Measurements from ENCODE around the gene AQP12A. TPM values are rescaled to one million over a fixed set of nuclear protein-coding genes. Genes with fewer than 3 reads are reported as not detected.

AQP12A gene
- total RNA-seq, 2 experiments from 2014 or later = not detected

DNA sequence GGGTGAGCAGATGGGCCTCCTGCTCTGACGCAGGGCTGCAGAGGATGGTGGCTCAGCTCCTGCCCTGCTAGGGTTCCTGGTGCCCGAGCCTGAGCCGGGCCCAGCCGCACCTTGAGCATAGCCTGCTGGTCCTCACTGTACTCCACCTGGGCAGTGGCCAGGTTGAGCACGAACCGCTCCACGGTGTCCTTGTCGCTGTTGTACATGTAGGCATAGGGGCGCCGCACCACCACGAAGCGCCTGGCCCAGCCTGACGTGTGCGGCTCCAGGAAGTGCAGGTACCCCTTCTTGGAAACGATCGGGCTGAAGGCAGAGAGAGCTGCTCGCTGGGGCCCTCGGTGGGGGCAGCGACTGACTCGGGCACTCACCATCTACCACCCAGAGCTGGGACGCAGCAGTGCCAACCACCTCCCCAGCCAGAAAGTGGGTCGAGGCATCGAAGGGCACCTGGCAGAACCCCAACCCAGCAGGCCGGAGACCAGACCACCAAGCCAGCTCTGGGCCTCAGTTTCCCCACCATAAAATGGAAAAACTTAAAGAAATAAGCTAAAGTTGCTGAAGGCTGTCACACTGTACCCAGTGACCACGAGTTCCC lies 27.3 kb downstream of the AQP12A start:
- ATAC-seq (ENCODE audit: poor library complexity) = no peak
- CTCF ChIA-PET = no interaction called here

DNA sequence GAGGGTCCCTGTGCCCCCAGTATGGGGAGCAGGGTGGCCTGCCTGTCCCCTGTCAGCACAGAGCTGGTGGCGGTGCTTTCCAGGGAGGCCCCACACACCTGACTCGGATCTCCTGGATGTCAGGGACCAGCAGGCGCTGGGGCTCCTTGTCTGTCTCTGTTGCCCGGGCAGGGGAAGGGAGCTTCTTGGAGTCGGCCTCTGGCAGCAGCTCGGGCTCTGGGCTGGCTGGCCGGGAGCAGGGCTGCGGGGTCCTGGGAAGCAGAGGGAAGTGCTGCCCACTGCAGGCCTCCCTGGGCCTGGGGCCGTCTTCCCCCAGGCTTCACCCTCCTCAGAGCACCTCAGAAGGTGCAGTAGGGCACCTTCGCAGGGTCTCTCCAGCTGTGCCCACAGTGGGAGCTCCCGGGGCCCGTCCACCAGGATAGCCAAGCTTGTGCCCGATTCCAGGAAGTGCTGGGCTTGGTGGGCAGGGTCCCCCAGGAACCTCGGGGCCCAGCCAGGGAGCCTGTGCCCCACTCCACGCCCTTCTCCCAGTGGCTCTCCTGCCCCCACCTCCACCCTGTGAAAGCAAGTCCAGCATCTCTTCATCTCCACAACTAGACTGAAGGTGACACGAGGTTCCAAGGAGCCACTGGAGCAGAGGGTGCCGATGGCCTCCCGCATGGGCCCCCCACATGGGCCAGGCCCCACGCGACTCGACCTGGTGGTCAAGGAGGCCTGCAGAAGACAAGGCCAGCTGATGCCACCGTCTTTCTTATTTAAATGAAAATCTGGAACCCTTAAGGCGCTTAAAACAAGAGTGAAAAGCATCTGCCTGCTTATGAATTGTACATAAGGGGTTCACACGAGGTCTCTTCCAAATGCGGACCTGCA lies 28.2 kb downstream of the AQP12A start:
- Histone ChIP-seq H3K4me3 (ENCODE audit: low read length) (no peak overlapping the region), H3K4me1 (ENCODE audit: insufficient read depth, low read length) (no peaks in the 10 kb centered on the region), H3K9me3 (ENCODE audit: control insufficient read depth in 1 of 2, insufficient read depth in 1 of 2, low read length in 2 of 2) (peaks cover 0 to 20% of the 10 kb centered on the region in 2 experiments), H3K36me3 (ENCODE audit: insufficient read depth, low read length) (no peaks in the 10 kb centered on the region), H3K27me3 (ENCODE audit: control insufficient read depth in 1 of 2, insufficient read depth in 2 of 2, low read length in 2 of 2) (no peaks in the 10 kb centered on the region), H3K27ac (ENCODE audit: low read depth in 1 of 2, low read length in 2 of 2) (no peak overlapping the region)
- CTCF ChIA-PET = no interaction called here
- TF ChIP-seq, protein P1, sequence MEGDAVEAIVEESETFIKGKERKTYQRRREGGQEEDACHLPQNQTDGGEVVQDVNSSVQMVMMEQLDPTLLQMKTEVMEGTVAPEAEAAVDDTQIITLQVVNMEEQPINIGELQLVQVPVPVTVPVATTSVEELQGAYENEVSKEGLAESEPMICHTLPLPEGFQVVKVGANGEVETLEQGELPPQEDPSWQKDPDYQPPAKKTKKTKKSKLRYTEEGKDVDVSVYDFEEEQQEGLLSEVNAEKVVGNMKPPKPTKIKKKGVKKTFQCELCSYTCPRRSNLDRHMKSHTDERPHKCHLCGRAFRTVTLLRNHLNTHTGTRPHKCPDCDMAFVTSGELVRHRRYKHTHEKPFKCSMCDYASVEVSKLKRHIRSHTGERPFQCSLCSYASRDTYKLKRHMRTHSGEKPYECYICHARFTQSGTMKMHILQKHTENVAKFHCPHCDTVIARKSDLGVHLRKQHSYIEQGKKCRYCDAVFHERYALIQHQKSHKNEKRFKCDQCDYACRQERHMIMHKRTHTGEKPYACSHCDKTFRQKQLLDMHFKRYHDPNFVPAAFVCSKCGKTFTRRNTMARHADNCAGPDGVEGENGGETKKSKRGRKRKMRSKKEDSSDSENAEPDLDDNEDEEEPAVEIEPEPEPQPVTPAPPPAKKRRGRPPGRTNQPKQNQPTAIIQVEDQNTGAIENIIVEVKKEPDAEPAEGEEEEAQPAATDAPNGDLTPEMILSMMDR (IDR thresholded peaks at IDR 0.05) = no peak
- no peak overlapping the region for H3K27ac Mint-ChIP-seq
- H3K27me3 Mint-ChIP-seq = no peaks in the 10 kb centered on the region
- intact Hi-C loops (cut with DNase I, micrococcal nuclease) = loop anchor here in 1 of 2 experiments (10.0 kb wide), 1 partner anchor 55 kb away; no protein-coding TSS in a partner anchor
- no peaks in the 10 kb centered on the region for H3K36me3 Mint-ChIP-seq (ENCODE audit: low read depth)
- no peaks in the 10 kb centered on the region for H3K9me3 Mint-ChIP-seq
- no peak for DNase-seq
- H3K4me3 Mint-ChIP-seq = no peak overlapping the region
- POLR2A ChIA-PET = no interaction called here
- no peak for ATAC-seq (ENCODE audit: poor library complexity)
- H3K4me1 Mint-ChIP-seq (ENCODE audit: low read depth) = no peaks in the 10 kb centered on the region

More for the DNA sequence above, 27.3 kb downstream of the AQP12A start:
- H3K4me3 Mint-ChIP-seq = no peak overlapping the region
- TF ChIP-seq, protein P1 (IDR thresholded peaks at IDR 0.05) = no peak
- POLR2A ChIA-PET = no interaction called here
- H3K36me3 Mint-ChIP-seq (ENCODE audit: low read depth) = no peaks in the 10 kb centered on the region
- H3K4me1 Mint-ChIP-seq (ENCODE audit: low read depth) = no peaks in the 10 kb centered on the region
- H3K9me3 ChIP-seq (ENCODE audit: control insufficient read depth in 1 of 2, insufficient read depth in 1 of 2, low read length in 2 of 2) = peaks cover 0 to 20% of the 10 kb centered on the region in 2 experiments
- no peak overlapping the region for H3K4me3 ChIP-seq (ENCODE audit: low read length)
- H3K27me3 ChIP-seq (ENCODE audit: control insufficient read depth in 1 of 2, insufficient read depth in 2 of 2, low read length in 2 of 2) = no peaks in the 10 kb centered on the region
- H3K27ac Mint-ChIP-seq = no peak overlapping the region
- H3K36me3 ChIP-seq (ENCODE audit: insufficient read depth, low read length) = no peaks in the 10 kb centered on the region
- H3K27ac ChIP-seq (ENCODE audit: low read depth in 1 of 2, low read length in 2 of 2) = no peak overlapping the region
- H3K9me3 Mint-ChIP-seq = no peaks in the 10 kb centered on the region
- intact Hi-C loops (cut with DNase I, micrococcal nuclease) = loop anchor here in 1 of 2 experiments (10.0 kb wide), 1 partner anchor 54 kb away; no protein-coding TSS in a partner anchor
- H3K27me3 Mint-ChIP-seq = no peaks in the 10 kb centered on the region
- H3K4me1 ChIP-seq (ENCODE audit: insufficient read depth, low read length) = no peaks in the 10 kb centered on the region
- DNase-seq = no peak

DNA sequence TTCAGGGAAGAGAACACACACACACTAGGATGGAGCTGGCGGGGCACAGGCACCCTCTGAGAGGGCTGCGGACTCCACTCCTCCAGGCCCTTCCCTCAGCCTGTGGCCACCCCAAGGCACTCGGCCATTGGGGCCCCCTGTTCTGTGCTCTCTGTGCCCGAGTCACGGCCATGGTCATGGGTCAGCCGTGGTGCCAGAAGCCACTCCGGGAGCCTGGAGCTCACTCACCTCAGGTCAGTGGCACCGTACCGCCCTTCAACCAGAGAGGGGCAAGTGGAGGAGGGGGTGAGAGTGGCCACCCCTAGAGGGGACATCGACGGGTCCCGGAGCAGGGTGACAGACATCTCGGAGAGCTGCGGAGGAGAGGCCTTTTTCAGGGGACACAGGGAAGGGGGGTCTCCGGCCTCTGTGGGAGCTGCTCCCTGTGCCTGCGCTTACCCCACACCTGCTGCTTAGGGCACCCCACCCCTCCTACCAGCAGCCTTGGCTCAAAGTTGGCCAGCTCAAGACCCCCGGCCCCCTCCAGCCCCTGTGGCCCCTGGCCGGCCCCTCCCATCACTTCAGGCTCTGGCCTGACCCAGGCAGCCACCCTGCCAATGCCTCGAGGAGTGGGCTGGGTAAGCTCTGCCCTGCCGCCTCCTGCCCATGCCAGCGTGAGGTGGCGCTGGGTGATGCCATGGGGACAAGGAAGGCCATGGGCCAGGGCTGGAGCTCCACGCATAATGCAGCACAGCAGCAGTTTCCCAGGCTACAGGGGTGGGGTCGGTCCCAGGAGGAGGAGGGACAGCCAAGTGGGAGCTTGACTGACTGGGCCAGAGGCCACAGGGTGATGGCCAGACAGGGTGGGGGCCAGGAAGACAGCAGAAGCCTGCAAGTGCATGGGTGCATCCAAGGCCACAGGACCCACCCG lies 29.3 kb downstream of the AQP12A start:
- no peaks in the 10 kb centered on the region for H3K36me3 Mint-ChIP-seq (ENCODE audit: low read depth)
- H3K4me3 Mint-ChIP-seq = no peak overlapping the region
- Histone ChIP-seq H3K36me3 (ENCODE audit: insufficient read depth, low read length) (no peaks in the 10 kb centered on the region), H3K4me3 (ENCODE audit: low read length) (no peak overlapping the region), H3K4me1 (ENCODE audit: insufficient read depth, low read length) (no peaks in the 10 kb centered on the region), H3K27ac (ENCODE audit: low read depth in 1 of 2, low read length in 2 of 2) (no peak overlapping the region), H3K27me3 (ENCODE audit: control insufficient read depth in 1 of 2, insufficient read depth in 2 of 2, low read length in 2 of 2) (no peaks in the 10 kb centered on the region), H3K9me3 (ENCODE audit: control insufficient read depth in 1 of 2, insufficient read depth in 1 of 2, low read length in 2 of 2) (peaks cover 0 to 20% of the 10 kb centered on the region in 2 experiments)
- no peak overlapping the region for H3K27ac Mint-ChIP-seq
- no peaks in the 10 kb centered on the region for H3K4me1 Mint-ChIP-seq (ENCODE audit: low read depth)
- H3K27me3 Mint-ChIP-seq = no peaks in the 10 kb centered on the region
- ChIA-PET CTCF (no interaction called here), POLR2A (no interaction called here)
- intact Hi-C loops (cut with DNase I, micrococcal nuclease) = no loop called here
- TF ChIP-seq, protein P1 (IDR thresholded peaks at IDR 0.05) = no peak
- no peaks in the 10 kb centered on the region for H3K9me3 Mint-ChIP-seq
- no peak for DNase-seq
- no peak for ATAC-seq (ENCODE audit: poor library complexity)
